Stomach (tissue), 4 donors: Measurements from ENCODE around the gene RSPH9.

Experiments used
- EP300 ChIP-seq: sonication (generic); formaldehyde crosslinking; IDR thresholded peaks from one replicate; pipeline ENCODE4 v1.6.1; 2017; ENCODE audit warnings: antibody characterized with exemption
- POLR2A ChIP-seq, 4 donors: fragments of 450-650 bp; IDR thresholded peaks; one replicate each; pipeline ENCODE4 v1.6.1; 2016; ENCODE audit warnings: antibody characterized with exemption in 4 of 4, control low read depth in 2 of 4, mild to moderate bottlenecking in 1 of 4, moderate library complexity in 1 of 4
- POLR2AphosphoS5 ChIP-seq, 3 donors: sonication (generic); formaldehyde crosslinking; IDR thresholded peaks; one replicate each; pipeline ENCODE4 v1.6.1; 2016; ENCODE audit warnings: antibody characterized with exemption in 3 of 3
- TF ChIP-seq, protein P1 (sequence below), 7 experiments: fragments of 450-650 bp in 4 of 7; fragments of 200-600 bp in 3 of 7; sonication (generic) in 3 of 7; IDR thresholded peaks; one replicate each; pipeline ENCODE4 v1.5.1; 2016 to 2019; ENCODE audit warnings: antibody characterized with exemption in 7 of 7, control low read depth in 2 of 7, mild to moderate bottlenecking in 1 of 7

DNA sequence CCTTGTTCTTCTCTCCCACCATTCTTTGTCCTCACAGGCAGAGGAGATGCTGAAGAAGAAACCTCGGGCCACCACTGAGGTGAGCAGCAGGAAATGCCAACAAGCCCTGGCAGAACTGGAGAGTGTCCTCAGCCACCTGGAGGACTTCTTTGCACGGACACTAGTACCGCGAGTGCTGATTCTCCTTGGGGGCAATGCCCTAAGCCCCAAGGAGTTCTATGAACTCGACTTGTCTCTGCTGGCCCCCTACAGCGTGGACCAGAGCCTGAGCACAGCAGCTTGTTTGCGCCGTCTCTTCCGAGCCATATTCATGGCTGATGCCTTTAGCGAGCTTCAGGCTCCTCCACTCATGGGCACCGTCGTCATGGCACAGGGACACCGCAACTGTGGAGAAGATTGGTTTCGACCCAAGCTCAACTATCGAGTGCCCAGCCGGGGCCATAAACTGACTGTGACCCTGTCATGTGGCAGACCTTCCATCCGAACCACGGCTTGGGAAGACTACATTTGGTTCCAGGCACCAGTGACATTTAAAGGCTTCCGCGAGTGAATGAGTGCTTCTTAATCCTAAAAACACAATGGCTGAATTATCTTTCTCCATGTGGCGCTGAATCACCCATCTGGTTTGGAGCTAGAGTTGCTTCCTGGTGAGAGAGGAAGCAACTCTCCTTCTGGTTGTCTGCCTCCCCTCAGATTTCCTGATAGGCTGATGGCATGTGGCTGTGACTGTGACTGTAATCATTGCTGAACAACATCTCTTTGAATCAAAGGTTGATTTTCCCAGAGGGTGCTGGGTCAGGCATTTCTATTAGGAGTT lies 4.6 kb upstream of the RSPH9 start:
- TF ChIP-seq, protein P1, sequence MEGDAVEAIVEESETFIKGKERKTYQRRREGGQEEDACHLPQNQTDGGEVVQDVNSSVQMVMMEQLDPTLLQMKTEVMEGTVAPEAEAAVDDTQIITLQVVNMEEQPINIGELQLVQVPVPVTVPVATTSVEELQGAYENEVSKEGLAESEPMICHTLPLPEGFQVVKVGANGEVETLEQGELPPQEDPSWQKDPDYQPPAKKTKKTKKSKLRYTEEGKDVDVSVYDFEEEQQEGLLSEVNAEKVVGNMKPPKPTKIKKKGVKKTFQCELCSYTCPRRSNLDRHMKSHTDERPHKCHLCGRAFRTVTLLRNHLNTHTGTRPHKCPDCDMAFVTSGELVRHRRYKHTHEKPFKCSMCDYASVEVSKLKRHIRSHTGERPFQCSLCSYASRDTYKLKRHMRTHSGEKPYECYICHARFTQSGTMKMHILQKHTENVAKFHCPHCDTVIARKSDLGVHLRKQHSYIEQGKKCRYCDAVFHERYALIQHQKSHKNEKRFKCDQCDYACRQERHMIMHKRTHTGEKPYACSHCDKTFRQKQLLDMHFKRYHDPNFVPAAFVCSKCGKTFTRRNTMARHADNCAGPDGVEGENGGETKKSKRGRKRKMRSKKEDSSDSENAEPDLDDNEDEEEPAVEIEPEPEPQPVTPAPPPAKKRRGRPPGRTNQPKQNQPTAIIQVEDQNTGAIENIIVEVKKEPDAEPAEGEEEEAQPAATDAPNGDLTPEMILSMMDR (IDR thresholded peaks at IDR 0.05), result no peak
- TF ChIP-seq POLR2AphosphoS5 (IDR thresholded peaks at IDR 0.05), result no peak
- no peak for TF ChIP-seq EP300
- no peak for TF ChIP-seq POLR2A (IDR thresholded peaks at IDR 0.05)
